ENCODE results near the gene SLC39A9. TPM values are rescaled to one million over a fixed set of nuclear protein-coding genes. Genes with fewer than 3 reads are reported as not detected.

The SLC39A9 gene
- total and polyA plus RNA-seq, 2 of the 4 experiments (the other 2 are of a cell fraction) = 41.4 to 168 TPM

DNA sequence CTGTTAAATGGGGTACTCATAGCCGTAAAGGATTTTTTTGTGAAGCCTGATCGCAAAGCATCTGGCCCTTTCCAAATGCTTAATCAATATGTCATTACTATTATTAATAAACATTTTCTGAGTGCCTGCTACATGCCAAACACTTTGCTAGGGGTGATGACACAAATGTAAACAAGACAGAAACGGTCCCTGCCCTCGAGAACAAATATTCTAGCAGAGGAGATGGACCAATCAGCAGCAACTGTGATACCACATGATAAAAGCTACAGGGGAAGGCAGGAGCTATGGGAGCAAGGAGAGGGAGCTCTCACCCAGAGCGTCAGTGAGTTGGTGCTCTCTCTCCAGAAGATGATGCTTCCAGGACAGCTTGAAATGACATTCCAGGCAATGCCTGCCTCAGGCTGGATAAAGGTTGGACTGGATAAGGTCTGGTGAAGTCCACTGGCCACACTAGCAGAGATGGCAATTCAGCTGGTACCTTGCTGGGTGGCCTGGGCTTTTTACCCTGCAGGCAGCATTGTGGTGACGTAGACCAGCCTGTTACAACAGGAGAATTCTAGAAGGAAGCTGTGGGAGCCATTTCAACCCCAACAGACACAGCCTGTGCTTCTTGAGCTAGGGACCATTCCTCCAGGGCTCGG is 41.5 kb upstream of the SLC39A9 start:
- Histone ChIP-seq H3K9me1 (ENCODE audit: insufficient read depth, low read length) (no peaks in the 10 kb centered on the region), H3K36me3 (ENCODE audit: control insufficient read depth, insufficient read depth, low read length) (no peaks in the 10 kb centered on the region), H3K27ac (ENCODE audit: insufficient read depth, low read length) (no peak overlapping the region), H3K79me1 (ENCODE audit: low read depth in 1 of 2, low read length in 2 of 2) (no peaks in the 10 kb centered on the region), H4K5ac (ENCODE audit: low read depth, low read length) (no peak overlapping the region), H3K14ac (replicated peaks; ENCODE audit: low read depth, low read length) (no peak overlapping the region), H2BK20ac (ENCODE audit: low read depth, low read length) (no peak overlapping the region), H4K91ac (ENCODE audit: insufficient read depth, low read depth, low read length) (no peak overlapping the region), H3K4me1 (ENCODE audit: control insufficient read depth, insufficient read depth, low read length) (peaks cover 7% of the 10 kb centered on the region), H4K8ac (ENCODE audit: low read depth in 2 of 2, low read length in 2 of 2) (no peak overlapping the region), H2AK5ac (ENCODE audit: low read depth, low read length) (no peak overlapping the region), H3K56ac (ENCODE audit: extremely low read depth, insufficient read depth, low read length) (no peak overlapping the region), H2BK120ac (ENCODE audit: low read depth, low read length) (no peak overlapping the region), H2BK15ac (ENCODE audit: low read depth, low read length) (no peak overlapping the region), H3K4me3 (ENCODE audit: insufficient read depth, low read depth, low read length) (no peak overlapping the region), H3K4me2 (ENCODE audit: low read depth, low read length) (no peak overlapping the region), H2AFZ (replicated peaks; ENCODE audit: low read length, poor library complexity) (no peak overlapping the region), H3K23ac (ENCODE audit: low read depth, low read length) (no peak overlapping the region), H3K27me3 (ENCODE audit: control insufficient read depth, insufficient read depth, low read length) (peaks cover 10% of the 10 kb centered on the region), H2BK5ac (ENCODE audit: low read depth, low read length, poor library complexity, severe bottlenecking) (no peak overlapping the region), H3K9me3 (ENCODE audit: control insufficient read depth, insufficient read depth, low read length) (no peaks in the 10 kb centered on the region), H3K9ac (ENCODE audit: low read depth, low read length) (no peak overlapping the region), H2AK9ac (replicated peaks; ENCODE audit: low read depth, low read length, poor library complexity) (no peak overlapping the region), H4K20me1 (ENCODE audit: insufficient read depth, low read length) (no peaks in the 10 kb centered on the region), H3K4ac (ENCODE audit: low read depth, low read length) (no peak overlapping the region), H3K18ac (ENCODE audit: low read depth, low read length) (no peak overlapping the region)
- intact Hi-C loops (cut with micrococcal nuclease) = no loop called here
- POLR2A ChIA-PET (ENCODE audit: unreplicated experiment) = no interaction called here
- DNase-seq (no peak), ATAC-seq (ENCODE audit: low read depth) (0 out of 2 replicates have a peak, but pooled peaks have one; percentile 10)
- TF ChIP-seq BHLHE40 (IDR thresholded peaks at IDR 0.05; ENCODE audit: low read depth, low read length) = no peak
- no peak for TF ChIP-seq NFE2L2 (IDR thresholded peaks at IDR 0.05; ENCODE audit: low read depth, low read length)
- TF ChIP-seq, protein P1, sequence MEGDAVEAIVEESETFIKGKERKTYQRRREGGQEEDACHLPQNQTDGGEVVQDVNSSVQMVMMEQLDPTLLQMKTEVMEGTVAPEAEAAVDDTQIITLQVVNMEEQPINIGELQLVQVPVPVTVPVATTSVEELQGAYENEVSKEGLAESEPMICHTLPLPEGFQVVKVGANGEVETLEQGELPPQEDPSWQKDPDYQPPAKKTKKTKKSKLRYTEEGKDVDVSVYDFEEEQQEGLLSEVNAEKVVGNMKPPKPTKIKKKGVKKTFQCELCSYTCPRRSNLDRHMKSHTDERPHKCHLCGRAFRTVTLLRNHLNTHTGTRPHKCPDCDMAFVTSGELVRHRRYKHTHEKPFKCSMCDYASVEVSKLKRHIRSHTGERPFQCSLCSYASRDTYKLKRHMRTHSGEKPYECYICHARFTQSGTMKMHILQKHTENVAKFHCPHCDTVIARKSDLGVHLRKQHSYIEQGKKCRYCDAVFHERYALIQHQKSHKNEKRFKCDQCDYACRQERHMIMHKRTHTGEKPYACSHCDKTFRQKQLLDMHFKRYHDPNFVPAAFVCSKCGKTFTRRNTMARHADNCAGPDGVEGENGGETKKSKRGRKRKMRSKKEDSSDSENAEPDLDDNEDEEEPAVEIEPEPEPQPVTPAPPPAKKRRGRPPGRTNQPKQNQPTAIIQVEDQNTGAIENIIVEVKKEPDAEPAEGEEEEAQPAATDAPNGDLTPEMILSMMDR (conservative IDR thresholded peaks at IDR 0.05; ENCODE audit: low read depth, low read length) = no peak
- TF ChIP-seq RFX5 (IDR thresholded peaks at IDR 0.05; ENCODE audit: low read depth, low read length) = no peak
- no peak for TF ChIP-seq CEBPB (IDR thresholded peaks at IDR 0.05; ENCODE audit: low read depth, low read length)
- no peak for TF ChIP-seq CHD1 (IDR thresholded peaks at IDR 0.05; ENCODE audit: low read depth, low read length)
- TF ChIP-seq MAFK (IDR thresholded peaks at IDR 0.05; ENCODE audit: low read depth, low read length) = no peak
- no peak for TF ChIP-seq MAZ (IDR thresholded peaks at IDR 0.05; ENCODE audit: borderline replicate concordance, low read depth, low read length)
- no peak for TF ChIP-seq POLR2A (IDR thresholded peaks at IDR 0.05; ENCODE audit: low read depth, low read length)
- no peak for TF ChIP-seq MXI1 (IDR thresholded peaks at IDR 0.05; ENCODE audit: borderline replicate concordance, low read depth, low read length)
- TF ChIP-seq, protein P2, sequence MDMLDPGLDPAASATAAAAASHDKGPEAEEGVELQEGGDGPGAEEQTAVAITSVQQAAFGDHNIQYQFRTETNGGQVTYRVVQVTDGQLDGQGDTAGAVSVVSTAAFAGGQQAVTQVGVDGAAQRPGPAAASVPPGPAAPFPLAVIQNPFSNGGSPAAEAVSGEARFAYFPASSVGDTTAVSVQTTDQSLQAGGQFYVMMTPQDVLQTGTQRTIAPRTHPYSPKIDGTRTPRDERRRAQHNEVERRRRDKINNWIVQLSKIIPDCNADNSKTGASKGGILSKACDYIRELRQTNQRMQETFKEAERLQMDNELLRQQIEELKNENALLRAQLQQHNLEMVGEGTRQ (IDR thresholded peaks at IDR 0.05; ENCODE audit: low read depth, low read length) = no peak
- TF ChIP-seq SMC3 (IDR thresholded peaks at IDR 0.05; ENCODE audit: low read depth, low read length) = no peak
- TF ChIP-seq, protein P3, sequence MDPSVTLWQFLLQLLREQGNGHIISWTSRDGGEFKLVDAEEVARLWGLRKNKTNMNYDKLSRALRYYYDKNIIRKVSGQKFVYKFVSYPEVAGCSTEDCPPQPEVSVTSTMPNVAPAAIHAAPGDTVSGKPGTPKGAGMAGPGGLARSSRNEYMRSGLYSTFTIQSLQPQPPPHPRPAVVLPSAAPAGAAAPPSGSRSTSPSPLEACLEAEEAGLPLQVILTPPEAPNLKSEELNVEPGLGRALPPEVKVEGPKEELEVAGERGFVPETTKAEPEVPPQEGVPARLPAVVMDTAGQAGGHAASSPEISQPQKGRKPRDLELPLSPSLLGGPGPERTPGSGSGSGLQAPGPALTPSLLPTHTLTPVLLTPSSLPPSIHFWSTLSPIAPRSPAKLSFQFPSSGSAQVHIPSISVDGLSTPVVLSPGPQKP (IDR thresholded peaks at IDR 0.05; ENCODE audit: borderline replicate concordance, low read depth, low read length) = no peak
- no peak for TF ChIP-seq RCOR1 (IDR thresholded peaks at IDR 0.05; ENCODE audit: insufficient replicate concordance, low read length)
- no peak for TF ChIP-seq RAD21 (IDR thresholded peaks at IDR 0.05; ENCODE audit: low read length)
- TF ChIP-seq FOS (IDR thresholded peaks at IDR 0.05; ENCODE audit: low read depth, low read length) = no peak
- in situ Hi-C loops (cut with MboI; ENCODE audit: low sequenced_read_pairs) = loop anchor here (5.0 kb wide), 1 partner anchor 105 kb away; no protein-coding TSS in a partner anchor
- CTCF ChIA-PET = interaction anchor here (0.9 kb wide), 1 partner anchor 12 kb away, joined by 3 read pairs; no protein-coding TSS in a partner anchor
- dilution Hi-C loops (cut with HindIII; ENCODE audit: low sequenced_read_pairs, unreplicated experiment) = no loop called here
- no TSS peak for BruUV-seq (replicated peaks)
- WGBS, 2 experiments (ENCODE audit: extremely low coverage in 2 of 2, insufficient read length in 1 of 2) = 63% methylated on average over 1 of the region's 7 CpGs; no CpG with 5 or more reads in 1 of the 2 experiments
